Suprapubic skin (tissue), 4 donors: ENCODE data around the gene PLXNC1. TPM values are rescaled to one million over a fixed set of nuclear protein-coding genes. Genes with fewer than 3 reads are reported as not detected.

Experiments used
- DNase-seq, 2 donors: peaks; one replicate each; pipeline ENCODE4 v3.0.0-alpha.2; 2019; ENCODE audit warnings: low spot score in 2 of 2
- H3K27ac ChIP-seq: fragments of 200-600 bp; sonication (generic); one replicate; pipeline ENCODE4 v1.5.1; 2019
- H3K27me3 ChIP-seq: fragments of 200-600 bp; sonication (generic); one replicate; pipeline ENCODE4 v1.5.1; 2019
- H3K36me3 ChIP-seq: fragments of 200-600 bp; sonication (generic); one replicate; pipeline ENCODE4 v1.5.1; 2019
- H3K4me1 ChIP-seq: fragments of 200-600 bp; sonication (generic); one replicate; pipeline ENCODE4 v1.5.1; 2019
- H3K4me3 ChIP-seq: fragments of 200-600 bp; sonication (generic); one replicate; pipeline ENCODE4 v1.5.1; 2019; ENCODE audit warnings: mild to moderate bottlenecking
- H3K9me3 ChIP-seq: fragments of 200-600 bp; sonication (generic); one replicate; pipeline ENCODE4 v1.5.1; 2019
- EP300 ChIP-seq: sonication (generic); formaldehyde crosslinking; IDR thresholded peaks from one replicate; pipeline ENCODE4 v1.6.1; 2017; ENCODE audit warnings: antibody characterized with exemption
- POLR2A ChIP-seq, 2 donors: fragments of 450-650 bp; IDR thresholded peaks; one replicate each; pipeline ENCODE4 v1.6.1; 2017; ENCODE audit warnings: antibody characterized with exemption in 2 of 2, mild to moderate bottlenecking in 2 of 2, moderate library complexity in 2 of 2
- POLR2AphosphoS5 ChIP-seq, 3 donors: sonication (generic); formaldehyde crosslinking; IDR thresholded peaks; one replicate each; pipeline ENCODE4 v1.6.1; 2017; ENCODE audit warnings: antibody characterized with exemption in 3 of 3
- WGBS: methylation state at CpG from one replicate; pipeline ENCODE4 v1.1.5; 2018; 5-methylcytosine and 5-hydroxymethylcytosine counted together
- total RNA-seq, 4 donors: library from RNA; depleted of rRNA; stranded (reverse); fragments of >200 nt; gene quantifications; one replicate each; pipeline ENCODE4 v1.1.0, GENCODE V29; 2016
- TF ChIP-seq, protein P1 (sequence below), 2 donors: fragments of 200-600 bp in 1 of 2; fragments of 450-650 bp in 1 of 2; sonication (generic) in 1 of 2; IDR thresholded peaks; one replicate each; pipeline ENCODE4 v1.5.1; 2016 to 2019; ENCODE audit warnings: antibody characterized with exemption in 2 of 2, mild to moderate bottlenecking in 1 of 2, moderate library complexity in 1 of 2

PLXNC1 gene
- total RNA-seq, 4 donors from 2014 or later, result 8.1 to 30.9 (median 15.3) TPM

DNA sequence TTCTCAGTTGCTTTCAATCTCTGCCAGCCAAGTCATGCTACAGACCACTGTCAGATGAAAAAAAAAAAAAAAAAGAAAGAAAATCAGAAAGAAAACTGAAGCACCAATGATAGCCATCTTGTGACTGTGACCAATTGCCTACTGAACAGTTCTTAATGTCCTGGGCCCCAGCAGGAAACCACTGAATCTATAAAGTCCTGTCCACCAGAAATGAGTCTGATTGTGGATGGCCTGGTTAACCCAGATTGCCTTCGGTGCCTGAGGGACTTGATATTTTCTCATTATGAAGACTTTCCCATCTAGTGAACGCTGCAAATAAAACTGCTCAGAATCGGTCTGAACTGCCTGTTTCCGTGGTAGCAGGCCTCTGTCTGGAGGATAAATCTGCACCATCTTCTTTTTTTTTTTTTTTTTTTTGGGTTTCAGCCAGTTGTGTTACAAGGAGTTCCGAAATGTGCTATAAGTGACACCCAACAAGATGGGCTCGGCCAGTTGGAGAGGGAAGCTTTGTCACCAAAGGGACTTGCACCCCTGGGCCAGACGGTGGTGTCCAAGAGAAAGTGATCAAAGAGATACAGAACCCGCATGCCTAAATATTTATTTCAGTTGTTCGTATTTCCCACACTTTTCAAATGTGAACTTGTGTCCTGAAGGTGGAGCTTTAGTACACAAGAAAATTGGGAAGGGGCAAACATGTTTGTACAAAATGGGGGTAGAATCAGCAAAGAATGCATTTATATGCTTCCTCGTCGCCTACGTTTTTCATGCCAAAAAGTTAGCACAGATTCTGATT, 3.0 kb upstream of the PLXNC1 start:
- no peaks in the 10 kb centered on the region for H3K9me3 ChIP-seq
- 43% methylated on average over 12 of the region's 12 CpGs for WGBS
- no peak overlapping the region for H3K27ac ChIP-seq
- peaks cover 27% of the 10 kb centered on the region for H3K4me1 ChIP-seq
- no peaks in the 10 kb centered on the region for H3K36me3 ChIP-seq
- no peak for TF ChIP-seq POLR2AphosphoS5 (IDR thresholded peaks at IDR 0.05)
- TF ChIP-seq EP300, result no peak
- TF ChIP-seq, protein P1, sequence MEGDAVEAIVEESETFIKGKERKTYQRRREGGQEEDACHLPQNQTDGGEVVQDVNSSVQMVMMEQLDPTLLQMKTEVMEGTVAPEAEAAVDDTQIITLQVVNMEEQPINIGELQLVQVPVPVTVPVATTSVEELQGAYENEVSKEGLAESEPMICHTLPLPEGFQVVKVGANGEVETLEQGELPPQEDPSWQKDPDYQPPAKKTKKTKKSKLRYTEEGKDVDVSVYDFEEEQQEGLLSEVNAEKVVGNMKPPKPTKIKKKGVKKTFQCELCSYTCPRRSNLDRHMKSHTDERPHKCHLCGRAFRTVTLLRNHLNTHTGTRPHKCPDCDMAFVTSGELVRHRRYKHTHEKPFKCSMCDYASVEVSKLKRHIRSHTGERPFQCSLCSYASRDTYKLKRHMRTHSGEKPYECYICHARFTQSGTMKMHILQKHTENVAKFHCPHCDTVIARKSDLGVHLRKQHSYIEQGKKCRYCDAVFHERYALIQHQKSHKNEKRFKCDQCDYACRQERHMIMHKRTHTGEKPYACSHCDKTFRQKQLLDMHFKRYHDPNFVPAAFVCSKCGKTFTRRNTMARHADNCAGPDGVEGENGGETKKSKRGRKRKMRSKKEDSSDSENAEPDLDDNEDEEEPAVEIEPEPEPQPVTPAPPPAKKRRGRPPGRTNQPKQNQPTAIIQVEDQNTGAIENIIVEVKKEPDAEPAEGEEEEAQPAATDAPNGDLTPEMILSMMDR (IDR thresholded peaks at IDR 0.05), result no peak
- no peak for TF ChIP-seq POLR2A (IDR thresholded peaks at IDR 0.05)
- no peak for DNase-seq
- no peak overlapping the region for H3K4me3 ChIP-seq
- H3K27me3 ChIP-seq, result peaks cover 42% of the 10 kb centered on the region

DNA sequence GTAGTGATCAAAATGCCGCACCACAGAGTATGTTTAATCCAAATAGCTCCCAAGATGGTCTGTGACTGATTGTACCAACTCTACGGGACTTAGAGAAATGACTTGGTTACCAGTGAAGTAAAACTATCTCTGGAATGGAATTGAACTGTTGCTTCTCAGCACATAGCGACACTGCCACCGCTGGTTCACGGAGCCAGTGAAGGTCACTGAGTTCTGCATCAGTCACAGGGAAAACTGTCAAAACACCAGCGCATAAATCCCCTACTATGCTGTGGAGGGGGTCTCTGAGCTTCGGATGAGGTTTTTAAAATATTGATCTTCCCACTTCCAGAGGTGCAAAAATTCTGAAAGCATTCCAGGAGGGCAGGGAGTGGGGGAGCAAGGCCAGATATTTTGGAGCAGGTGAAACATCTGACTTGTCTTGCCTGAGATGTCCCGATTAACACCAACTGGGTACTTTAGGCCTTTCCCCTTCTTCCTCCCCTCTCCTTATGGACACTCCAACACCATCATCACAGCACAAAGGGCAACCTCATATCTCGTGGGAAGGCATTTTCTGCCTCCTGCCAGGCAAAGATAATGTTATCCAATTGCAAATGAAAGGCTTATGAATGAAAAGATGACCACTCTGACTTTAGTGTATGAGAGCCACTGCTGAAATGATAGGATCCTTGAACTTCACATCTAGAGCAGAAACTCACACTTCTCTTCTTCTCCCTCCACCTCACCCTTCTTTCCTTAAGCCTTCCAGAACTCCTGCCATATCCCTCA, 2.0 kb upstream of the PLXNC1 start:
- WGBS, result 77% methylated on average over 9 of the region's 9 CpGs
- Histone ChIP-seq H3K9me3 (no peaks in the 10 kb centered on the region), H3K4me3 (no peak overlapping the region), H3K36me3 (no peaks in the 10 kb centered on the region), H3K4me1 (peaks cover 34% of the 10 kb centered on the region), H3K27me3 (peaks cover 52% of the 10 kb centered on the region), H3K27ac (no peak overlapping the region)
- no peak for DNase-seq
- TF ChIP-seq POLR2AphosphoS5 (IDR thresholded peaks at IDR 0.05), result no peak
- TF ChIP-seq POLR2A (IDR thresholded peaks at IDR 0.05), result no peak
- no peak for TF ChIP-seq EP300
- TF ChIP-seq, protein P1 (IDR thresholded peaks at IDR 0.05), result no peak

DNA sequence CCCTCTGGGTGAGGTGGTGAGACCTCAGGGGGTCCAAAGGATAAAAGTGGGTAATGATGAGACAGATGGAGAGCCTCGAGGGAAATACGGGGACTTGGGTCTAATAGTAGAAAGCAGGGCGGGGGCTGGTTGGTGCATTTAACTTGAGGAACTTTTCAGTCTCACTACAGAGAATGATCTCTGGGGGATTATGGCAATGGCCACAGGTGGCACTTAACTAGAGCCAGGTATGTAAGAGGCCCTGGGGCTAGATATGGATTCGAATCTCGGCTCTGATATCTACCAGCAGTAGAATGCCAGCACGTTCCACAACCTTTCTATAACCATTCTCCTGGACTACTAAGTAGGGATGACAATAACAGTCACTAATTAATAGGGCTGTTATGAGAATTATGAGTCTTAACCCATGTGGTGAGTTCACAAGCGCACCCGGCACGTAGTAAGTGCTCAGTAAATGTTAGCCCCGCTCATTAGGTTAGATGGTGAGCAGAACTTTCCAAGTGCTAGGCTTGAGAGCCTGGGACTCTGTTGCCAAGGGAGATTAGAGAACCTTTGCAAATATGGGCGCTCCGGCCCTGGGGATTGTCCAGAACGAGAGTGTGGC, 888 bp upstream of the PLXNC1 start:
- peaks cover 37% of the 10 kb centered on the region for H3K4me1 ChIP-seq
- no peak for DNase-seq
- H3K36me3 ChIP-seq, result no peaks in the 10 kb centered on the region
- TF ChIP-seq POLR2A (IDR thresholded peaks at IDR 0.05), result no peak
- TF ChIP-seq EP300, result no peak
- TF ChIP-seq, protein P1 (IDR thresholded peaks at IDR 0.05), result no peak
- no peak for TF ChIP-seq POLR2AphosphoS5 (IDR thresholded peaks at IDR 0.05)
- peak overlapping the region; percentile 79 for H3K4me3 ChIP-seq
- no peak overlapping the region for H3K27ac ChIP-seq
- no peaks in the 10 kb centered on the region for H3K9me3 ChIP-seq
- 65% methylated on average over 13 of the region's 13 CpGs for WGBS
- H3K27me3 ChIP-seq, result peaks cover 58% of the 10 kb centered on the region

DNA sequence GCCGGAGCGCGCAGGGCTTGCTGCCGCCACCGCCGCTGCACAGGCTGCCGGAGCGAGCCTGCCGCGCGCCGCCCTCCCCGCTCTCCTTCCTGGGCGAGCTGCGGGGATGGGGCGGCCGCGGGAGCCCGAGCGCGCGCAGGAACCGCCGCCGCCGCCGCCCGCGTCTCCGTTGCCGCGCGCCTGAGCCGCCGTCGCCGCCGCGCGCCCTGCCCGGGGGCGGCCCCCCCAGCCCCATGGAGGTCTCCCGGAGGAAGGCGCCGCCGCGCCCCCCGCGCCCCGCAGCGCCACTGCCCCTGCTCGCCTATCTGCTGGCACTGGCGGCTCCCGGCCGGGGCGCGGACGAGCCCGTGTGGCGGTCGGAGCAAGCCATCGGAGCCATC, 352 bp downstream of the PLXNC1 start:
- peaks cover 61% of the 10 kb centered on the region for H3K27me3 ChIP-seq
- TF ChIP-seq POLR2A (IDR thresholded peaks at IDR 0.05), result no peak
- TF ChIP-seq POLR2AphosphoS5 (IDR thresholded peaks at IDR 0.05), result no peak
- TF ChIP-seq, protein P1 (IDR thresholded peaks at IDR 0.05), result no peak
- TF ChIP-seq EP300, result no peak
- peaks cover 37% of the 10 kb centered on the region for H3K4me1 ChIP-seq
- no peaks in the 10 kb centered on the region for H3K36me3 ChIP-seq
- peak overlapping the region; percentile 79 for H3K4me3 ChIP-seq
- WGBS, result no CpG with 5 or more reads among the region's 62 CpGs
- H3K9me3 ChIP-seq, result no peaks in the 10 kb centered on the region
- no peak for DNase-seq
- H3K27ac ChIP-seq, result no peak overlapping the region
